Astrocyte of the spinal cord (primary cell): ENCODE measurements around the gene ITCH.

ENCODE experiments used
- DNase-seq: peaks from one replicate; pipeline ENCODE4 v3.0.0; 2011; ENCODE audit warnings: low read depth, low spot score
- H3K4me3 ChIP-seq: 2 replicates; pipeline ENCODE4 v1.5.1; 2011; ENCODE audit warnings: low read depth, mild to moderate bottlenecking, low read length, moderate library complexity
- in situ Hi-C: cut with HindIII; loops from 2 replicates; pipeline ENCODE4 v1.10.0; 2017; ENCODE audit warnings: low sequenced_read_pairs
- TF ChIP-seq, protein P1 (sequence below): IDR thresholded peaks from 2 replicates; pipeline ENCODE4 v1.5.1; 2012; ENCODE audit warnings: low read depth, mild to moderate bottlenecking, low read length, inconsistent platforms

The ITCH gene

DNA sequence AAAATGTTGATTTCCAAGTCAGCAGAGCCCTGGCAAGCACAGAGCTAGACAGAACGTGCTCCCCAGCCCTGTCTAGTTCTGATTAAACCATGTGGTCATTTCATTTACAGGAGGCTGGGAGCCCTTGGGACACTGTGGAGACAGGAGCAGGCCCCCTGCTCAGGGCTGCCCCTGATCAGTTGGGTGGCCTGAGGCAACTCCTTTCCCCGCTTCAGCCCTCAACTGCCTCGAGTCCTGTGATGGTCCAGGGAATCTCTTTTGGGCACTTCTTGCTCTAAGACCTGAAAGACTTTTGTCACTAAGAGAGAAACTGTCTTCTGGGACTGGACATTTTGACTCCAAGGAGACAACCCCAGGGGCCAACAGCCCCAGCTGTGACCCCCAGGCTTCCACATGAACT, 166.7 kb downstream of the ITCH start:
- TF ChIP-seq, protein P1, sequence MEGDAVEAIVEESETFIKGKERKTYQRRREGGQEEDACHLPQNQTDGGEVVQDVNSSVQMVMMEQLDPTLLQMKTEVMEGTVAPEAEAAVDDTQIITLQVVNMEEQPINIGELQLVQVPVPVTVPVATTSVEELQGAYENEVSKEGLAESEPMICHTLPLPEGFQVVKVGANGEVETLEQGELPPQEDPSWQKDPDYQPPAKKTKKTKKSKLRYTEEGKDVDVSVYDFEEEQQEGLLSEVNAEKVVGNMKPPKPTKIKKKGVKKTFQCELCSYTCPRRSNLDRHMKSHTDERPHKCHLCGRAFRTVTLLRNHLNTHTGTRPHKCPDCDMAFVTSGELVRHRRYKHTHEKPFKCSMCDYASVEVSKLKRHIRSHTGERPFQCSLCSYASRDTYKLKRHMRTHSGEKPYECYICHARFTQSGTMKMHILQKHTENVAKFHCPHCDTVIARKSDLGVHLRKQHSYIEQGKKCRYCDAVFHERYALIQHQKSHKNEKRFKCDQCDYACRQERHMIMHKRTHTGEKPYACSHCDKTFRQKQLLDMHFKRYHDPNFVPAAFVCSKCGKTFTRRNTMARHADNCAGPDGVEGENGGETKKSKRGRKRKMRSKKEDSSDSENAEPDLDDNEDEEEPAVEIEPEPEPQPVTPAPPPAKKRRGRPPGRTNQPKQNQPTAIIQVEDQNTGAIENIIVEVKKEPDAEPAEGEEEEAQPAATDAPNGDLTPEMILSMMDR: no peak
- DNase-seq: no peak
- in situ Hi-C loops: no loop called here
- H3K4me3 ChIP-seq: no peak overlapping the region

DNA sequence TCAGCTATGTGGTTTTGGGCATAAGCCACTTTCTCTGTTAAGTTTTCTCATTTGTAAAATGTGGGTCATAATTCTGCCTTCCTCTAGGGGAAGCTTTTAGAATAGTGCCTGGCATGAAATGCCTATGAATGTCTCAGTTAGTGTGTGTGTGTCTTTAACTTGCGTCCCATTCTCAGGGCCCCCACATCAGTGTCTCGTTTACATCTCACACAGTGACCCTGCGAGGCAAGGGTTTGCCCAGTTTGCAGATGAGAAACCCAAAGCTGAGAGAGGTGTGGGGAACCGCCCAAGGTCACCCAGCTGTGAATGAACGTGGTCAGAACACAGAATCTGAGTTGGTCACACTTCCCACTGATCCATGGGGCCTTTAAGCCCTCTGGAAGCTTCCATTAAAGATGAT, 167.3 kb downstream of the ITCH start:
- H3K4me3 ChIP-seq: no peak overlapping the region
- in situ Hi-C loops: no loop called here
- no peak for DNase-seq
- TF ChIP-seq, protein P1: no peak

DNA sequence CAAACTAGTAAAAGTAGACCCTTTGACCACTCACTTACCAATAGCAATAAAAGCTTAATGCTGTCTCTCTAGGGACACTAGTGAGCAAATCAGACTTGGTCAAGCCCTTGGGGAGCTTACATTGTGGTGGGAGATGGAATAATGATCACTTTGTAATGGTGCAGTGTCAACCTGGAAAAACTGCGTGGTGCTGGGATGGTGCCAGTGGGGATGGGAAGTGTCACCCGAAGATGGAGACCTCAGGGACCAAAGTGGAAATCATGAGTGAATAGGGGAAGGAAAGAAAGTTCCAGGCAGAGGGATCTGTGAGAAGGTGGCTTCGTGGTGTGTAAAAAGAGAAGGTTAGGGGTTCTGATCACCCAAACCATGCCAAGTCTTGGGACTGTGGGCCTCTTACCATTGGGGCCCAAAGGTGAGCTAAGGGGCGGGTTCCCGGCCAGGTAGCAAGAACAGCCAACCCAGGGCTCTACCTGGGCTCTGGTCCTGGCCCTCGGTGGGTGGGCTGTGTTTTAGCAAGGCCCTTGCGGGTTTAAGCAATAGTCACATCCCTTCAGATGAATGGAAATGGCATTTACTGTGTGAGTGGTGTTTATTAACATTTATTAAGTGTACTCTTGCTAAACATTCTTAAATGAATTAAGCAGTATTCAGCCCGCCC, 168.7 kb downstream of the ITCH start:
- TF ChIP-seq, protein P1: no peak
- in situ Hi-C loops: no loop called here
- no peak overlapping the region for H3K4me3 ChIP-seq

DNA sequence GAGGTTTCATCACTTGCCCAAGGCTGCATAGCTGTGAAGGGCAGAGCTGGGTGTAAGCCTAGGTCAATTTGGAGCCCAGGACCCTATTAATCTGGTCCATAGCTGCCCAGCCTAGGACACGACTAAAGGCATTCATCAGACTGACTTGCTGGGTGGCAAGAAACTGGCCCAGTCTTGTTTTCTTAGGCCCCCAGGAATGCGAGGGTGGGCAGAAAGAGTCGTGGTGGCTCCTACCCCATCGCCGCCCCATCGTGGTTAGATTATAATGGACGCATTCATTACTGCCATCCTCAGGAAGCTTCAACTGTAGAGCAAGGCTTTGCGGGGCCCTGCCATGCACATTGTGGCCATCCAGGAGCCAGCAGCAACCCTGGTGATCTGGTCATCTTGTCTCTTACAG, 169.2 kb downstream of the ITCH start:
- no peak for DNase-seq
- in situ Hi-C loops: no loop called here
- TF ChIP-seq, protein P1: no peak
- no peak overlapping the region for H3K4me3 ChIP-seq

More for the DNA sequence above, 168.7 kb downstream of the ITCH start:
- no peak for DNase-seq

DNA sequence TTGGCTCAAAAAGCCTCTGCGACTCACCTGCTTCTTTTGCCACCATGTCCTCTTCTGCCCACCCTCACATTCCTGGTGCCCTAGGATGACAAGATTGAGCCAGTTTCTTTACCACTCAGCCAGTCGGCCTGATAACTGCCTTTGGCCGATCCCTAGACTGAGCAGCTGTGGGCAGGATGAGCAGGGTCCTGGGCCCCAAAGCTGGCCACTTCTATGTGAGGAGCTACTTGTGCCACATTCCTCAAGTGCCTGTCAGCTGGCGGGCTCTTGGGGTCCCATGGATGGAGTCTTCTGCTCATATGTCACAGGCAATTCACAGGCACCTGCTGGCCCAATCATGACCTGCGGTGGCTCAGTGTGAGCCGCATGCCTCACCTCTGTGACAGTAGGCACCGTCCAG, 169.7 kb downstream of the ITCH start:
- no peak for DNase-seq
- in situ Hi-C loops: no loop called here
- no peak overlapping the region for H3K4me3 ChIP-seq
- TF ChIP-seq, protein P1: no peak

DNA sequence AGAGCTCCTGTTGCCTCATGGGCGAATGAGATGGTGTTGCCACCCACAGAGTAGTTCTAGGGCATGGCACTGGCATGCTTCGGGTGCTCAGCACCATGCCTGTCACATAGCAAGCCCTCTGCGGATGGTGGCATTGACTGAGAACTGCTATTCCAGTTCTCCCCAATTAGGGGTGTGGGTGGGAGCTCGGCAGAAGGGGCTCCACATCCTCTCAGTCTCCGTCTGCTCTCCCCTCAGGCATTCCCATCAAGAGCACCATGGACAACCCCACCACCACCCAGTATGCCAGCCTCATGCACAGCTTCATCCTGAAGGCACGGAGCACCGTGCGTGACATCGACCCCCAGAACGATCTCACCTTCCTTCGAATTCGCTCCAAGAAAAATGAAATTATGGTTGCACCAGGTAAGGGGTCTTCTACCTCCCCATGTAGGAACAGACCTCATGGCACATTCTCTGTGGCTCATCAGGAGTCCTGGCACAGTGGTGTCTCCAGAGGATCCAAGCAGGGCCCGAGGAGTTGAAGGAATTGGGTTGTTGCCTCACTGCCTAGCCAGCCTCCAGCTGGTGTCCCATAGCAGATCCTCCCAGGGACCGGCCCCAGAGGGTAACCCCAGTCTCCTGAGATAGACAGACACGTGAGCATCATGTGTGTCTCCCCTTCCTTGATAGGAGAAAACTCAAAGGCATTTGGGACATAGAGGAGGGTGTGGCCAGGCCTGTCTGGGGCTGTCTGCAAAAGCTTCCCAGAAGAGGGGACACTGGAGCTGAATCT, 171.5 kb downstream of the ITCH start:
- H3K4me3 ChIP-seq: no peak overlapping the region
- TF ChIP-seq, protein P1: no peak
- in situ Hi-C loops: no loop called here
- no peak for DNase-seq
